Left lung (tissue), 10 donors: ENCODE results near the gene ACAT1. TPM values are rescaled to one million over a fixed set of nuclear protein-coding genes. Genes with fewer than 3 reads are reported as not detected.
"Not testable (repeated sequence)": the region's sequence is repeated elsewhere in the genome, so short reads cannot be mapped to it uniquely, and the experiment has no call there.

Source experiments
- ATAC-seq: fragments of 200-7000 bp; cut with Tn5 transposase; one replicate; pipeline ENCODE4 v1.9.1; 2020; ENCODE audit warnings: moderate library complexity
- DNase-seq, 4 donors: peaks; one replicate each; pipeline ENCODE4 v3.0.0-alpha.2; 2013 to 2020
- H3K27ac ChIP-seq, 2 donors: fragments of 200-600 bp; sonication (generic) in 1 of 2; one replicate each; pipeline versions ENCODE4 v1.5.0 to v1.8.0; 2020 to 2021
- H3K27me3 ChIP-seq, 2 donors: fragments of 200-600 bp; sonication (generic) in 1 of 2; one replicate each; pipeline versions ENCODE4 v1.5.0 to v1.8.0; 2020 to 2021
- H3K36me3 ChIP-seq, 2 donors: fragments of 200-600 bp; sonication (generic) in 1 of 2; one replicate each; pipeline versions ENCODE4 v1.5.0 to v1.8.0; 2020 to 2021
- H3K4me1 ChIP-seq, 2 donors: fragments of 200-600 bp; one replicate each; pipeline ENCODE4 v1.8.0; 2021
- H3K4me3 ChIP-seq, 2 donors: fragments of 200-600 bp; sonication (generic) in 1 of 2; one replicate each; pipeline versions ENCODE4 v1.5.0 to v1.8.0; 2020 to 2021; ENCODE audit warnings: mild to moderate bottlenecking in 1 of 2
- H3K9me3 ChIP-seq, 2 donors: fragments of 200-600 bp; sonication (generic) in 1 of 2; one replicate each; pipeline versions ENCODE4 v1.5.0 to v1.8.0; 2020 to 2021
- CTCF ChIP-seq, 2 donors: fragments of 200-600 bp; sonication (generic) in 1 of 2; IDR thresholded peaks; one replicate each; pipeline versions ENCODE4 v1.5.0 to v1.8.0; 2021; ENCODE audit warnings: antibody characterized with exemption in 2 of 2
- intact Hi-C, 2 donors: fragments of 100-400 bp; cut with DNase I; formaldehyde crosslinking; loops; one replicate each; pipeline versions ENCODE4 v1.11.2 to v1.14.2; 2022
- polyA plus RNA-seq, 6 donors: library from polyadenylated mRNA; unstranded; fragments of 120-200 nt; gene quantifications; one replicate each; pipeline ENCODE4 v1.2.1, GENCODE V29; 2013; ENCODE audit not compliant: insufficient read length in 6 of 6
- total RNA-seq, 2 donors: library from RNA; stranded (reverse); fragmentation: NEBNext Ultra II Directional; extraction: Animal tissue kit (Norgen Biotek cat#: 25700); gene quantifications; one replicate each; pipeline ENCODE4 v1.2.1, GENCODE V29; 2021
- donor health status: DM: no; HTN: yes; CAD: no.
- donor health status: DM: no; HTN: no; CAD: no.

Gene ACAT1
- total and polyA plus RNA-seq, 8 donors, result 61.4 to 70.0 (median 63.7) TPM

- H3K36me3 ChIP-seq, result no peaks in the 10 kb centered on the region
- H3K27ac ChIP-seq, result peak overlapping the region; percentile 7 to 77
- H3K27me3 ChIP-seq, result no peaks in the 10 kb centered on the region
- intact Hi-C loops, result no loop called here
- DNase-seq, result peak in 3 of 4 donors; percentile 77 to 84 (median 78)
- no peaks in the 10 kb centered on the region for H3K9me3 ChIP-seq
- peaks cover 3 to 5% of the 10 kb centered on the region in 2 donors for H3K4me1 ChIP-seq
- H3K4me3 ChIP-seq, result no peak overlapping the region
- ATAC-seq, result peak; percentile 87
- TF ChIP-seq CTCF (IDR thresholded peaks at IDR 0.05), result no peak
Measured at GRCh38 chr11:108115500-108116140, 5.7 kb upstream of the ACAT1 start.

GRCh38 chr11:108117746-108118371, 3.5 kb upstream of the ACAT1 start:
- Histone ChIP-seq H3K9me3 (no peaks in the 10 kb centered on the region), H3K4me3 (no peak overlapping the region), H3K27me3 (no peaks in the 10 kb centered on the region), H3K27ac (no peak overlapping the region), H3K4me1 (peaks cover 3 to 21% of the 10 kb centered on the region in 2 donors), H3K36me3 (no peaks in the 10 kb centered on the region)
- intact Hi-C loops, result no loop called here
- TF ChIP-seq CTCF (IDR thresholded peaks at IDR 0.05), result peak; percentile 23 to 25
- no peak for ATAC-seq
- peak in 1 of 4 donors; percentile 39 for DNase-seq

GRCh38 chr11:108120936-108121273, 462 bp upstream of the ACAT1 start:
- Histone ChIP-seq H3K4me1 (peaks cover 14 to 40% of the 10 kb centered on the region in 2 donors), H3K27ac (peak overlapping the region; percentile 88 to 93), H3K4me3 (peak overlapping the region; percentile 60 to 92)
- DNase-seq, intact Hi-C loops, H3K27me3 ChIP-seq, H3K36me3 ChIP-seq, ATAC-seq, H3K9me3 ChIP-seq: not testable (repeated sequence)

GRCh38 chr11:108122166-108122628, 830 bp downstream of the ACAT1 start:
- intact Hi-C loops, result no loop called here

GRCh38 chr11:108125096-108125495, 3.7 kb downstream of the ACAT1 start:
- intact Hi-C loops, result no loop called here
- Histone ChIP-seq H3K36me3 (peaks cover 0 to 5% of the 10 kb centered on the region in 2 donors), H3K27ac (no peak overlapping the region), H3K4me1 (peaks cover 14 to 40% of the 10 kb centered on the region in 2 donors), H3K9me3 (no peaks in the 10 kb centered on the region), H3K4me3 (no peak overlapping the region), H3K27me3 (no peaks in the 10 kb centered on the region)
- ATAC-seq (no peak), DNase-seq (no peak)
- TF ChIP-seq CTCF (IDR thresholded peaks at IDR 0.05), result no peak

More at GRCh38 chr11:108122166-108122628, 830 bp downstream of the ACAT1 start:
- H3K36me3 ChIP-seq, result no peaks in the 10 kb centered on the region
- peaks cover 14 to 40% of the 10 kb centered on the region in 2 donors for H3K4me1 ChIP-seq
- peak; percentile 48 for ATAC-seq
- H3K27ac ChIP-seq, result peak overlapping the region; percentile 88 to 93
- no peaks in the 10 kb centered on the region for H3K9me3 ChIP-seq
- no peak for TF ChIP-seq CTCF (IDR thresholded peaks at IDR 0.05)
- H3K27me3 ChIP-seq, result no peaks in the 10 kb centered on the region
- DNase-seq, result peak in 1 of 4 donors; percentile 17
- H3K4me3 ChIP-seq, result peak overlapping the region; percentile 60 to 92
